CD4-positive, alpha-beta memory T cell (primary cell): Measurements from ENCODE around the gene EIF3L. TPM values are rescaled to one million over a fixed set of nuclear protein-coding genes. Genes with fewer than 3 reads are reported as not detected.

Source experiments
- CTCF ChIA-PET: fragments of 350-600 bp; sonication (Branson Sonifier 250); formaldehyde crosslinking; loops from one replicate; lab custom pipeline; 2021; ENCODE audit warnings: inconsistent platforms; ENCODE audit not compliant: partially characterized antibody; lab: Charles Lee
- POLR2A ChIA-PET: fragments of 350-600 bp; sonication (Branson Sonifier 250); formaldehyde crosslinking; loops from one replicate; lab custom pipeline; 2021; ENCODE audit not compliant: partially characterized antibody; lab: Charles Lee
- DNase-seq, 5 donors: peaks; one replicate each; pipeline versions ENCODE4 v3.0.0 to v3.0.0-alpha.2; 2020 to 2022; ENCODE audit warnings: mixed read lengths in 1 of 5
- H3K27ac ChIP-seq: one replicate; pipeline ENCODE4 v1.7.0; 2013; ENCODE audit warnings: low read depth, low read length
- H3K27me3 ChIP-seq: 2 replicates; pipeline ENCODE4 v1.7.0; 2013; ENCODE audit warnings: mild to moderate bottlenecking, low read length, moderate library complexity; ENCODE audit not compliant: insufficient read depth
- H3K36me3 ChIP-seq: 2 replicates; pipeline ENCODE4 v1.7.0; 2013; ENCODE audit warnings: mild to moderate bottlenecking, low read length, moderate library complexity; ENCODE audit not compliant: insufficient read depth
- H3K4me1 ChIP-seq: 2 replicates; pipeline ENCODE4 v1.7.0; 2013; ENCODE audit warnings: mild to moderate bottlenecking, low read length, moderate library complexity; ENCODE audit not compliant: insufficient read depth
- H3K4me3 ChIP-seq, 2 donors: one replicate each; pipeline ENCODE4 v1.7.0; 2013; ENCODE audit warnings: low read length in 2 of 2, mild to moderate bottlenecking in 1 of 2
- H3K9me3 ChIP-seq, 2 donors: one replicate each; pipeline ENCODE4 v1.7.0; 2013; ENCODE audit warnings: low read length in 2 of 2, control low read depth in 1 of 2; ENCODE audit not compliant: control insufficient read depth in 1 of 2
- H3K27ac Mint-ChIP-seq, 7 donors: one replicate each; pipeline ENCODE4 v1.8.0; 2020 to 2021; ENCODE audit warnings: mixed read lengths in 7 of 7, mild to moderate bottlenecking in 6 of 7, inconsistent platforms in 3 of 7, moderate library complexity in 3 of 7
- H3K27me3 Mint-ChIP-seq, 2 donors: one replicate each; pipeline ENCODE4 v1.8.0; 2020 to 2021; ENCODE audit warnings: mixed read lengths in 2 of 2
- H3K36me3 Mint-ChIP-seq, 2 donors: one replicate each; pipeline ENCODE4 v1.8.0; 2020 to 2021; ENCODE audit warnings: mixed read lengths in 2 of 2, inconsistent platforms in 1 of 2, mild to moderate bottlenecking in 1 of 2
- H3K4me1 Mint-ChIP-seq, 4 donors: one replicate each; pipeline ENCODE4 v1.8.0; 2020 to 2021; ENCODE audit warnings: mixed read lengths in 4 of 4, mild to moderate bottlenecking in 1 of 4
- H3K4me3 Mint-ChIP-seq, 8 donors: one replicate each; pipeline ENCODE4 v1.8.0; 2020 to 2021; ENCODE audit warnings: mixed read lengths in 8 of 8, mild to moderate bottlenecking in 7 of 8, moderate library complexity in 6 of 8, inconsistent platforms in 3 of 8
- H3K9me3 Mint-ChIP-seq, 8 donors: one replicate each; pipeline ENCODE4 v1.8.0; 2020 to 2021; ENCODE audit warnings: mixed read lengths in 8 of 8, mild to moderate bottlenecking in 5 of 8, inconsistent platforms in 3 of 8, moderate library complexity in 1 of 8
- intact Hi-C: fragments of 100-400 bp; cut with micrococcal nuclease; formaldehyde crosslinking; loops from one replicate; pipeline ENCODE4 v1.15.1; 2023
- polyA plus RNA-seq, 2 donors: library from polyadenylated mRNA; unstranded; fragments of 300-500 nt; fragmentation: Illumina TruSeq; gene quantifications; one replicate each; pipeline ENCODE4 v1.2.3, GENCODE V29; 2021
- total RNA-seq, 2 experiments: library from RNA; stranded (reverse); gene quantifications; one replicate each; pipeline ENCODE4 v1.2.3, GENCODE V29; 2021

EIF3L gene
- total and polyA plus RNA-seq, 4 experiments from 2014 or later = 226 to 571 (median 457) TPM

DNA sequence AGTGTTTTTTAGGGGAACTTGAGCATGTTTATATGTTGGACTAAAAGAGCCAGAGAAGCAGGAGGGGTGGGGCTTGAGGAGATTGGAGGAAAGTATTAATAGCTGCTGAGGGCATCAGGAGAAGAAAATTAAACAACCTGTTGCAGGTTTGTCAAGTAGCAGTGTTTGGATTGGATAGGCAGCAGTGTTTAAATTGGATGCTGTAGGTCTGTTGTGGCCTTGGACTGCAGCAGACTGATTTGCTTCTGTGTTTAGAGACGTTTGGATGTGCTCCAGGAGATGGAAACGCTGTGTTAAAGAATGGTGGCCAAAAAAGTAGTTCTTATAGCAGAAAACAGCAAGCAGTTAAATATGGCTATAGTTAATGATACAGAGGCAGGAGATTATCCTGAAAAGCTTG, 5.7 kb downstream of the EIF3L start:
- DNase-seq = no peak
- no peak overlapping the region for H3K4me3 Mint-ChIP-seq
- H3K27me3 Mint-ChIP-seq = no peaks in the 10 kb centered on the region
- POLR2A ChIA-PET = interaction anchor here (0.5 to 2.8 kb wide), 2 partner anchors 11 to 34 kb away, joined by 4 to 11 read pairs; partner anchors contain the start of gene ANKRD54
- H3K27ac Mint-ChIP-seq = peak overlapping the region in 2 of 7 donors; percentile 12 to 81
- Histone ChIP-seq H3K4me3 (no peak overlapping the region), H3K9me3 (no peaks in the 10 kb centered on the region), H3K27me3 (no peaks in the 10 kb centered on the region), H3K27ac (no peak overlapping the region), H3K36me3 (peaks cover 40% of the 10 kb centered on the region), H3K4me1 (peaks cover 19% of the 10 kb centered on the region)
- no peaks in the 10 kb centered on the region for H3K9me3 Mint-ChIP-seq
- H3K36me3 Mint-ChIP-seq = peaks cover 53 to 61% of the 10 kb centered on the region in 2 donors
- CTCF ChIA-PET = interaction anchor here (1.0 to 2.3 kb wide), 2 partner anchors 8 to 37 kb away, joined by 4 to 14 read pairs; no protein-coding TSS in a partner anchor
- intact Hi-C loops = no loop called here
- peaks cover 24 to 48% (median 34%) of the 10 kb centered on the region in 4 donors for H3K4me1 Mint-ChIP-seq

GRCh38 chr22:37855462-37855861, 6.2 kb downstream of the EIF3L start:
- peaks cover 14% of the 10 kb centered on the region for H3K4me1 ChIP-seq
- ChIA-PET POLR2A (interaction anchor here (0.5 to 2.8 kb wide), 2 partner anchors 11 to 33 kb away, joined by 4 to 11 read pairs; partner anchors contain the start of gene ANKRD54), CTCF (interaction anchor here (0.7 to 2.3 kb wide), 3 partner anchors 8 to 37 kb away, joined by 4 to 14 read pairs (median 4); no protein-coding TSS in a partner anchor)
- H3K36me3 Mint-ChIP-seq = peaks cover 53 to 64% of the 10 kb centered on the region in 2 donors
- no peak overlapping the region for H3K4me3 Mint-ChIP-seq
- peak overlapping the region in 1 of 7 donors; percentile 30 for H3K27ac Mint-ChIP-seq
- intact Hi-C loops = no loop called here
- no peaks in the 10 kb centered on the region for H3K27me3 ChIP-seq
- no peak overlapping the region for H3K4me3 ChIP-seq
- H3K36me3 ChIP-seq = peaks cover 40% of the 10 kb centered on the region
- H3K4me1 Mint-ChIP-seq = peaks cover 23 to 43% (median 31%) of the 10 kb centered on the region in 4 donors
- H3K27me3 Mint-ChIP-seq = no peaks in the 10 kb centered on the region
- H3K9me3 Mint-ChIP-seq = no peaks in the 10 kb centered on the region
- H3K27ac ChIP-seq = no peak overlapping the region
- DNase-seq = no peak
- no peaks in the 10 kb centered on the region for H3K9me3 ChIP-seq

DNA sequence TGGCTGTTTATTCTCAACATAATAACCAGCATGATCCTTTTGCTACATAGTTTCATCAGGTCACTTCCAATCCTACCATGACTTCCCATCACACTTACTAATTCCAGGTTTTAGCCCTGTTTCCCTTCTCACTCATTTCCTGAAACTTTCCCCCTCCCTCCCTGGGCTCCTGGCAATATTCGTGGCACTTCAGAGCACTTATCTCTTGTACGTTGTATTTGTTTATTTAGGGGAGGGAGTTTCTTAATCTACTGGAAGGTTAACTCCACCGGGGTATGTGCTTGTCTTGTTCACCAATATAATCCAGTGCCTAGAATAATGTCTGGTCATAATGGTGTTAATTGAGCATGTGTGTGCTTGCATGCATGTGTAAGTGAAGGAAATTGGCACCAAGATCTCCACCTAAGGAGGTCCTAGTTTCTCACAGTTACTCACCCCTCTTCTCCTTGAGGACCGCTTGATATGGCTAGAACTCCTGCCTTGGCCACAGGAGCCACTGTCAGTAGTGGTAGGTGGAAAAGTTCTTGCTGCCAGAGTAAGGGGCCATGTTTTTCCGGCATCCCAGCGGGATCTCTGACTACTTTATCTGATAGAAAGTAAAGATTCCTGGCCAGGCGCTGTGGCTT, 11.7 kb downstream of the EIF3L start:
- Histone ChIP-seq H3K27me3 (no peaks in the 10 kb centered on the region), H3K36me3 (peaks cover 56% of the 10 kb centered on the region), H3K27ac (no peak overlapping the region), H3K9me3 (no peaks in the 10 kb centered on the region), H3K4me1 (peaks cover 5% of the 10 kb centered on the region), H3K4me3 (no peak overlapping the region)
- no peak for DNase-seq
- no peak overlapping the region for H3K4me3 Mint-ChIP-seq
- peaks cover 3 to 6% (median 4%) of the 10 kb centered on the region in 4 donors for H3K4me1 Mint-ChIP-seq
- ChIA-PET CTCF (interaction anchor here (1.0 to 11.7 kb wide), 7 partner anchors 13 to 254 kb away, joined by 3 to 255 read pairs (median 4); partner anchors contain the start of genes EIF3L and MICALL1), POLR2A (interaction anchor here (1.0 to 1.3 kb wide), 3 partner anchors 17 to 43 kb away, joined by 4 to 8 read pairs (median 5); partner anchors contain the start of gene ANKRD54)
- no peak overlapping the region for H3K27ac Mint-ChIP-seq
- intact Hi-C loops = no loop called here
- H3K36me3 Mint-ChIP-seq = peaks cover 47 to 65% of the 10 kb centered on the region in 2 donors
- no peaks in the 10 kb centered on the region for H3K27me3 Mint-ChIP-seq
- no peaks in the 10 kb centered on the region for H3K9me3 Mint-ChIP-seq

DNA sequence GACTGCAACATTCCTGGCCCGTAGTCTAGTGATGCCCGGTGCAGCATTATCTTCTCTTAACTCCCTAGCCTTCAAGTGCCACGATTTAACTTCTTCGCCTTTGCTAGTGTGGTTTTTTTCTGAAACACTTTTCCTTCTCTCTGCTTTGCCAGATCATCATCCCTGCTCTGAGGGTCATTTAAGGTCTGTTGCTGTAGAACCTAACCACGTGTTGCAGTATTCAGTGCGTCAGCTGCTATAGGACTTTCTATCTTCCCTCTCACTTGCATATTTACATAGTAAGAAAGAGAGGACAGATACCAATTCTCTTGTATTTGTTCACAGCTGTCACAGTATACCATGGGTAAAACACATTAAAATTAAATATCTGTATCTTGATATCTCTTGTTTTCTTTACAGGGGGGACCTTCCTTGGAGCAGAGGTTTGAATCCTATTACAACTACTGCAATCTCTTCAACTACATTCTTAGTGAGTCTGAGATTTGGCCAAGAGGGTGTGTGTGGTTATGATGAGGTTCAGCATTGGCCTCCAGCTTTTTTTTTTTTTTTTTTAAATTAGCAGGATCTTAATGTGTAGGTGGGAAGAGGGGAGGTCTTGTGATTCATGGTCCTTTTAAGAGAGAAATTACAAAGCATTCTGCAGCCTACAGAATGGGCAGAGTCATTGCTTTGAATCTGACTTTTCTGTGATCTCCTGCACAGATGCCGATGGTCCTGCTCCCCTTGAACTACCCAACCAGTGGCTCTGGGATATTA, 13.5 kb downstream of the EIF3L start:
- ChIA-PET CTCF (interaction anchor here (0.5 to 11.7 kb wide), 47 partner anchors 7 to 470 kb away, joined by 3 to 255 read pairs (median 5); partner anchors contain the start of genes ANKRD54, C22orf23, EIF3L and GALR3), POLR2A (interaction anchor here (0.8 to 1.8 kb wide), 8 partner anchors 10 to 256 kb away, joined by 3 to 9 read pairs (median 4); partner anchors contain the start of genes ANKRD54, GCAT, GGA1 and NOL12)
- Histone ChIP-seq H3K36me3 (peaks cover 67% of the 10 kb centered on the region), H3K4me1 (peaks cover 5% of the 10 kb centered on the region), H3K4me3 (no peak overlapping the region), H3K9me3 (no peaks in the 10 kb centered on the region), H3K27ac (no peak overlapping the region), H3K27me3 (no peaks in the 10 kb centered on the region)
- H3K36me3 Mint-ChIP-seq = peaks cover 47 to 63% of the 10 kb centered on the region in 2 donors
- no peaks in the 10 kb centered on the region for H3K9me3 Mint-ChIP-seq
- no peak overlapping the region for H3K4me3 Mint-ChIP-seq
- intact Hi-C loops = loop anchor here (1.0 kb wide), 4 partner anchors 13 to 255 kb away; partner anchors contain the start of gene EIF3L
- peaks cover 2 to 5% (median 4%) of the 10 kb centered on the region in 4 donors for H3K4me1 Mint-ChIP-seq
- H3K27me3 Mint-ChIP-seq = no peaks in the 10 kb centered on the region
- no peak for DNase-seq
- peak overlapping the region in 3 of 7 donors; percentile 38 to 74 (median 53) for H3K27ac Mint-ChIP-seq

DNA sequence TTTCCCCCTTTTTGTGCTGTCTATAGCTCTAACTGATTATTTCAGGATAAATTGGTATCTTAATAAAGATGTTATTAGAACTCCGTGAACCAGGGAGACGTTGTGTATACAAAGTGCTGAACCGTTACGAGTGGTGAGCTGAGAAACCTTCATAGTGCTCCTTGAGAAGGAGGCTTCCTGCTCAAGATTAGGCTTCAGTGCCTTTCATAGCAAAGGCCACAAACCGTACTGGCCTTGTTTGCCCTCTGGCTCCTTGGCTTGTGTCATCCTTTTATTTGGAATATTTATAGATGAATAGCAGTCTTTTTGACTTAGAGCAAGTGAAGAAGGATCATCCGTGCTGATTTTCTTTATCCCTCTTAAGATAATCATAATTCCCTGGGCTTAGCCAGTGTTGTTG, 16.3 kb downstream of the EIF3L start:
- H3K27ac Mint-ChIP-seq = no peak overlapping the region
- intact Hi-C loops = no loop called here
- no peaks in the 10 kb centered on the region for H3K27me3 ChIP-seq
- H3K36me3 Mint-ChIP-seq = peaks cover 47 to 63% of the 10 kb centered on the region in 2 donors
- no peak overlapping the region for H3K27ac ChIP-seq
- ChIA-PET CTCF (interaction anchor here (0.7 to 11.7 kb wide), 5 partner anchors 11 to 49 kb away, joined by 3 to 255 read pairs (median 11); partner anchors contain the start of gene EIF3L), POLR2A (no interaction called here)
- no peaks in the 10 kb centered on the region for H3K27me3 Mint-ChIP-seq
- peaks cover 5% of the 10 kb centered on the region for H3K4me1 ChIP-seq
- peaks cover 71% of the 10 kb centered on the region for H3K36me3 ChIP-seq
- no peak overlapping the region for H3K4me3 ChIP-seq
- peaks cover 2 to 5% (median 4%) of the 10 kb centered on the region in 4 donors for H3K4me1 Mint-ChIP-seq
- H3K9me3 ChIP-seq = no peaks in the 10 kb centered on the region
- no peaks in the 10 kb centered on the region for H3K9me3 Mint-ChIP-seq
- no peak for DNase-seq
- H3K4me3 Mint-ChIP-seq = no peak overlapping the region

DNA sequence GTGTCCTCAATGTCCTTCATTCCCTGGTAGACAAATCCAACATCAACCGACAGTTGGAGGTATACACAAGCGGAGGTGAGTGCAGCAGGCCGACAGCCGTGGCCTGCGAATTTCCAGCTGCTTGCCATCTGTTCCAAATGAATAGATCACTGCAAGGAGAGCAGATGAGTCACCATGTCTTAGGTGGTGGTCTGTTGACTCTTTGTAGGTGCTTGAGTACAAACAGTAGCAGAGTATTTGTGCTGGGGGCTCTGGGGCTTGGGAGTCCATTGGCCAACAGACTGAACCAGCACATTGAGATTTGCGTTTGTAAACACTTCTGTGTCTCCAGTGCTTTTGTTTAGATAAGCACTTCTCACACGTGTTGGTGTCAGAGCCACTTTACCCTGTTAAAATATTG, 21.1 kb downstream of the EIF3L start:
- POLR2A ChIA-PET = no interaction called here
- no peak overlapping the region for H3K4me3 ChIP-seq
- DNase-seq = no peak
- H3K4me1 ChIP-seq = no peaks in the 10 kb centered on the region
- H3K27me3 Mint-ChIP-seq = no peaks in the 10 kb centered on the region
- H3K27ac ChIP-seq = no peak overlapping the region
- H3K9me3 ChIP-seq = no peaks in the 10 kb centered on the region
- H3K27ac Mint-ChIP-seq = no peak overlapping the region
- H3K4me1 Mint-ChIP-seq = peaks cover 0 to 1% (median 0%) of the 10 kb centered on the region in 4 donors
- peaks cover 66% of the 10 kb centered on the region for H3K36me3 ChIP-seq
- CTCF ChIA-PET = no interaction called here
- H3K36me3 Mint-ChIP-seq = peaks cover 36 to 52% of the 10 kb centered on the region in 2 donors
- H3K9me3 Mint-ChIP-seq = no peaks in the 10 kb centered on the region
- intact Hi-C loops = no loop called here
- H3K27me3 ChIP-seq = no peaks in the 10 kb centered on the region
- H3K4me3 Mint-ChIP-seq = no peak overlapping the region
